AG04450 (cell line): ENCODE data around the gene THAP7. TPM values are rescaled to one million over a fixed set of nuclear protein-coding genes. Genes with fewer than 3 reads are reported as not detected.

ENCODE experiments used
- CTCF ChIA-PET: fragments of 300-600, 350-600 bp; formaldehyde crosslinking; extraction: SDS; loops from one replicate; lab custom pipeline; 2022; ENCODE audit warnings: antibody characterized with exemption, inconsistent platforms; lab: Charles Lee
- POLR2A ChIA-PET: fragments of 350-600 bp; formaldehyde crosslinking; extraction: SDS; loops from one replicate; lab custom pipeline; 2021; ENCODE audit warnings: antibody characterized with exemption, inconsistent platforms; lab: Yijun Ruan, JAX
- DNase-seq: peaks from one replicate; pipeline ENCODE4 v3.0.0-alpha.2; 2011; ENCODE audit warnings: low read depth, low spot score
- H3K27ac ChIP-seq: one replicate; pipeline ENCODE4 v1.5.1; 2012; ENCODE audit warnings: low read depth, low read length, control low read depth
- H3K27me3 ChIP-seq: one replicate; pipeline ENCODE4 v1.6.0; 2012; ENCODE audit warnings: low read length; ENCODE audit not compliant: control insufficient read depth, insufficient read depth
- H3K4me3 ChIP-seq: 2 replicates; pipeline ENCODE4 v1.5.1; 2011; ENCODE audit warnings: mild to moderate bottlenecking, low read depth, low read length, control low read depth
- H3K9me3 ChIP-seq: 2 replicates; pipeline ENCODE4 v1.5.1; 2012; ENCODE audit warnings: low read length; ENCODE audit not compliant: control insufficient read depth, insufficient read depth
- CTCF ChIP-seq: IDR thresholded peaks from 2 replicates; pipeline ENCODE4 v1.5.1; 2011; ENCODE audit warnings: low read depth, low read length, control low read depth, inconsistent platforms
- polyA plus RNA-seq: library from polyadenylated mRNA; depleted of rRNA; stranded (reverse); fragments of >200 nt; gene quantifications from 2 replicates; pipeline ENCODE4 v1.2.3, GENCODE V29; 2011

The THAP7 gene
- polyA plus RNA-seq, 1 experiment = 12.5 TPM

GRCh38 chr22:21033895-21034294, 32.0 kb upstream of the THAP7 start:
- DNase-seq = no peak

GRCh38 chr22:21032868-21033688, 31.2 kb upstream of the THAP7 start:
- CTCF ChIA-PET = no interaction called here
- H3K27ac ChIP-seq = no peak overlapping the region
- no peak for DNase-seq
- peaks cover 23% of the 10 kb centered on the region for H3K27me3 ChIP-seq
- no peaks in the 10 kb centered on the region; the same call in 1 of the 2 replicates for H3K9me3 ChIP-seq
- H3K4me3 ChIP-seq = no peak overlapping the region
- POLR2A ChIA-PET = no interaction called here
- TF ChIP-seq CTCF = no peak

More at GRCh38 chr22:21033895-21034294, 32.0 kb upstream of the THAP7 start:
- TF ChIP-seq CTCF = no peak
- Histone ChIP-seq H3K27ac (no peak overlapping the region), H3K4me3 (no peak overlapping the region), H3K9me3 (no peaks in the 10 kb centered on the region; the same call in 1 of the 2 replicates), H3K27me3 (peaks cover 20% of the 10 kb centered on the region)
- ChIA-PET CTCF (no interaction called here), POLR2A (no interaction called here)

GRCh38 chr22:21032037-21032867, 30.3 kb upstream of the THAP7 start, which contains the start of gene SLC7A4:
SLC7A4 (minus strand) TSS chr22:21032561; CDS start chr22:21031812, 749 bp downstream.
- Histone ChIP-seq H3K27me3 (peaks cover 23% of the 10 kb centered on the region), H3K9me3 (no peaks in the 10 kb centered on the region; the same call in 1 of the 2 replicates), H3K27ac (no peak within 1 kb of the TSS), H3K4me3 (peak within 1 kb of the TSS; percentile 25)
- no peak for TF ChIP-seq CTCF
- DNase-seq = no peak
- POLR2A ChIA-PET = no interaction called here
- CTCF ChIA-PET = no interaction called here

GRCh38 chr22:21031545-21032036, 29.7 kb upstream of the THAP7 start:
- no peak for TF ChIP-seq CTCF
- no peak overlapping the region; the same call in 1 of the 2 replicates for H3K4me3 ChIP-seq
- CTCF ChIA-PET = no interaction called here
- no peak overlapping the region for H3K27ac ChIP-seq
- DNase-seq = no peak
- H3K27me3 ChIP-seq = peaks cover 23% of the 10 kb centered on the region
- H3K9me3 ChIP-seq = no peaks in the 10 kb centered on the region; the same call in 1 of the 2 replicates
- POLR2A ChIA-PET = no interaction called here
